CD4-positive, alpha-beta T cell (primary cell): ENCODE results near the gene LCMT2. TPM values are rescaled to one million over a fixed set of nuclear protein-coding genes. Genes with fewer than 3 reads are reported as not detected.

Experiments used
- ATAC-seq: fragments of 200-7000 bp; cut with Tn5 transposase; one replicate; pipeline ENCODE4 v1.10.0; 2022; ENCODE audit warnings: mild to moderate bottlenecking; ENCODE audit not compliant: poor library complexity
- CTCF ChIA-PET: fragments of 350-600 bp; sonication (Branson Sonifier 250); formaldehyde crosslinking; loops from one replicate; lab custom pipeline; 2021; ENCODE audit warnings: antibody characterized with exemption, inconsistent platforms; lab: Charles Lee
- POLR2A ChIA-PET: fragments of 350-600 bp; sonication (Branson Sonifier 250); formaldehyde crosslinking; loops from one replicate; lab custom pipeline; 2021; ENCODE audit warnings: antibody characterized with exemption, inconsistent platforms; lab: Charles Lee
- DNase-seq, 14 experiments: peaks; one replicate each; pipeline ENCODE4 v3.0.0-alpha.2; 2013 to 2020; ENCODE audit warnings: mixed read lengths in 2 of 14
- H3K27ac ChIP-seq, 2 donors: one replicate each; pipeline versions ENCODE4 v1.5.1 to v1.7.0; 2013; ENCODE audit warnings: low read length in 2 of 2, low read depth in 1 of 2, mild to moderate bottlenecking in 1 of 2
- H3K27me3 ChIP-seq, 2 experiments: 1 replicate in 1 of 2; 2 replicates in 1 of 2; pipeline versions ENCODE4 v1.6.1 to v1.7.0; 2013; ENCODE audit warnings: low read length in 2 of 2, control low read depth in 1 of 2, mild to moderate bottlenecking in 1 of 2, moderate library complexity in 1 of 2; ENCODE audit not compliant: insufficient read depth in 2 of 2, control insufficient read depth in 1 of 2
- H3K36me3 ChIP-seq: one replicate; pipeline ENCODE4 v1.6.1; 2013; ENCODE audit warnings: low read length, control low read depth; ENCODE audit not compliant: insufficient read depth
- H3K4me1 ChIP-seq: one replicate; pipeline ENCODE4 v1.6.1; 2013; ENCODE audit warnings: low read length, control low read depth; ENCODE audit not compliant: insufficient read depth
- H3K4me3 ChIP-seq: one replicate; pipeline ENCODE4 v1.5.1; 2013; ENCODE audit warnings: mild to moderate bottlenecking, low read length, moderate library complexity
- H3K9me3 ChIP-seq, 2 experiments: 1 replicate in 1 of 2; 2 replicates in 1 of 2; pipeline versions ENCODE4 v1.6.1 to v1.7.0; 2013; ENCODE audit warnings: low read length in 2 of 2, mild to moderate bottlenecking in 2 of 2, control low read depth in 1 of 2, moderate library complexity in 1 of 2; ENCODE audit not compliant: control insufficient read depth in 1 of 2, insufficient read depth in 1 of 2
- H3K27ac Mint-ChIP-seq: one replicate; pipeline ENCODE4 v1.8.0; 2020; ENCODE audit warnings: mixed read lengths
- H3K27me3 Mint-ChIP-seq: one replicate; pipeline ENCODE4 v1.8.0; 2021; ENCODE audit warnings: mixed read lengths
- H3K36me3 Mint-ChIP-seq: one replicate; pipeline ENCODE4 v1.8.0; 2021; ENCODE audit warnings: low read depth, mixed read lengths
- H3K4me1 Mint-ChIP-seq: one replicate; pipeline ENCODE4 v1.8.0; 2021; ENCODE audit warnings: low read depth, mixed read lengths
- H3K4me3 Mint-ChIP-seq: one replicate; pipeline ENCODE4 v1.8.0; 2020; ENCODE audit warnings: mild to moderate bottlenecking, mixed read lengths
- H3K9me3 Mint-ChIP-seq: one replicate; pipeline ENCODE4 v1.8.0; 2020; ENCODE audit warnings: mixed read lengths
- CTCF ChIP-seq: fragments of 200-600 bp; IDR thresholded peaks from one replicate; pipeline ENCODE4 v1.8.0; 2022; ENCODE audit warnings: antibody characterized with exemption, mild to moderate bottlenecking
- intact Hi-C, 2 experiments: fragments of 100-400 bp; cut with DNase I in 1 of 2; cut with micrococcal nuclease in 1 of 2; formaldehyde crosslinking; loops; one replicate each; pipeline versions ENCODE4 v1.15.1 to v1.9.0; 2023 to 2025; cut with DNase I, micrococcal nuclease
- polyA plus RNA-seq, 2 donors: library from polyadenylated mRNA; unstranded; fragments of 120-200 nt; gene quantifications; one replicate each; pipeline ENCODE4 v1.2.1, GENCODE V29; 2013
- total RNA-seq, 174 experiments: library from RNA in 2 of 174; stranded (reverse) in 2 of 174; gene quantifications; one replicate each; pipeline ENCODE4 v1.2.3 and lab custom pipeline; 2021 to 2026

The LCMT2 gene, protein sequence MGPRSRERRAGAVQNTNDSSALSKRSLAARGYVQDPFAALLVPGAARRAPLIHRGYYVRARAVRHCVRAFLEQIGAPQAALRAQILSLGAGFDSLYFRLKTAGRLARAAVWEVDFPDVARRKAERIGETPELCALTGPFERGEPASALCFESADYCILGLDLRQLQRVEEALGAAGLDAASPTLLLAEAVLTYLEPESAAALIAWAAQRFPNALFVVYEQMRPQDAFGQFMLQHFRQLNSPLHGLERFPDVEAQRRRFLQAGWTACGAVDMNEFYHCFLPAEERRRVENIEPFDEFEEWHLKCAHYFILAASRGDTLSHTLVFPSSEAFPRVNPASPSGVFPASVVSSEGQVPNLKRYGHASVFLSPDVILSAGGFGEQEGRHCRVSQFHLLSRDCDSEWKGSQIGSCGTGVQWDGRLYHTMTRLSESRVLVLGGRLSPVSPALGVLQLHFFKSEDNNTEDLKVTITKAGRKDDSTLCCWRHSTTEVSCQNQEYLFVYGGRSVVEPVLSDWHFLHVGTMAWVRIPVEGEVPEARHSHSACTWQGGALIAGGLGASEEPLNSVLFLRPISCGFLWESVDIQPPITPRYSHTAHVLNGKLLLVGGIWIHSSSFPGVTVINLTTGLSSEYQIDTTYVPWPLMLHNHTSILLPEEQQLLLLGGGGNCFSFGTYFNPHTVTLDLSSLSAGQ
- total RNA-seq (1 to 10 TPM; 5.8 to 5.9 TPM), total RNA-seq (lab: John Stamatoyannopoulos, UW) (20.1 to 60.0 (median 35.4) reads per million in 172 experiments)
- 6.3 TPM for polyA plus RNA-seq (2013, experiment 1 of 2)
- 7.7 TPM for polyA plus RNA-seq (2013, experiment 2 of 2)

- Mint-ChIP-seq H3K36me3 (peaks cover 34% of the 10 kb centered on the region), H3K27me3 (peaks cover 3% of the 10 kb centered on the region), H3K4me1 (peaks cover 41% of the 10 kb centered on the region), H3K4me3 (peak within 1 kb of the TSS; percentile 98), H3K27ac (peak within 1 kb of the TSS; percentile 100), H3K9me3 (no peaks in the 10 kb centered on the region)
- H3K4me1 ChIP-seq: peaks cover 23% of the 10 kb centered on the region
- TF ChIP-seq CTCF: peak; percentile 15
- DNase-seq (peak; percentile 81 to 97 (median 88)), ATAC-seq (peak; percentile 83)
- peak within 1 kb of the TSS; percentile 79 for H3K4me3 ChIP-seq
- no peaks in the 10 kb centered on the region for H3K36me3 ChIP-seq
- intact Hi-C loops: loop anchor here (2.0 to 10.0 kb wide), 5 partner anchors 41 to 595 kb away; partner anchors contain the start of genes TUBGCP4 (in 2 of the 2), ZSCAN29 (in 2 of the 2) and CDAN1 (in 1 of the 2)
- no peaks in the 10 kb centered on the region for H3K9me3 ChIP-seq
- H3K27me3 ChIP-seq: no peaks in the 10 kb centered on the region
- POLR2A ChIA-PET: interaction anchor here (1.0 to 2.1 kb wide), 5 partner anchors 16 to 1358 kb away, joined by 3 to 22 read pairs (median 4); partner anchors contain the start of genes EHD4, TUBGCP4 and ZSCAN29
- CTCF ChIA-PET: interaction anchor here (0.8 kb wide), 1 partner anchor 45 kb away, joined by 3 read pairs; no protein-coding TSS in a partner anchor
- peak within 1 kb of the TSS; percentile 92 to 96 for H3K27ac ChIP-seq
Observed at GRCh38 chr15:43329960-43330779, at the start of gene LCMT2. TSS of gene LCMT2 (minus strand) at chr15:43330573. CDS start at chr15:43330489, 84 bp downstream.

DNA sequence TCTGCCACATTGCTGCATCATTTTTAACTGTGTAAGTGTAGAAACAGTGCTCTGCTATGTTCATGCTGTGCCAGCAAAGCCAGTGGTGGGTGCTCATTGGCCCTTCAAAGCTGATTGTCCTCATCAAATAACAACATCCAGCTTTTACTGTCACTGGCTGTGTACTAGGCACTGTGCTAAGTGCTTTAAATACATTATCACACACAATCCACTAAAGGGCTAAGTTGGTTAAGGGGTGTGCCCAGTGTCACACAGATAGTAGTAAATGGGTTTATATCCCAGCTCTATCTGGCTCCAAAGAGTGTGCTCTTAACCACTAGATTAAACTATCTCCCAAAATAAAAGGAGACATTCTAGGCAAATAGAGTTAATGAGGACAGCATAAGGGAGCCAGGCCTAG lies 48.2 kb upstream of the LCMT2 start:
- peaks cover 55% of the 10 kb centered on the region for H3K36me3 ChIP-seq
- no peaks in the 10 kb centered on the region for H3K27me3 Mint-ChIP-seq
- H3K9me3 Mint-ChIP-seq: no peaks in the 10 kb centered on the region
- ChIA-PET CTCF (no interaction called here), POLR2A (no interaction called here)
- no peak overlapping the region for H3K4me3 Mint-ChIP-seq
- peaks cover 10% of the 10 kb centered on the region for H3K4me1 Mint-ChIP-seq
- TF ChIP-seq CTCF: no peak
- H3K4me1 ChIP-seq: no peaks in the 10 kb centered on the region
- no peak for DNase-seq
- no peak overlapping the region for H3K4me3 ChIP-seq
- H3K27ac ChIP-seq: no peak overlapping the region
- ATAC-seq: no peak
- H3K9me3 ChIP-seq: no peaks in the 10 kb centered on the region
- peaks cover 67% of the 10 kb centered on the region for H3K36me3 Mint-ChIP-seq
- intact Hi-C loops: no loop called here
- H3K27me3 ChIP-seq: no peaks in the 10 kb centered on the region
- H3K27ac Mint-ChIP-seq: no peak overlapping the region
